Stimulated activated CD4-positive, alpha-beta T cell treated with anti-CD3 and anti-CD28 coated beads, Interleukin-15, amount 100 ng/mL, for 1 hour (primary cell): ENCODE measurements around the gene GHRH.

Source experiments
- DNase-seq, 2 donors: peaks; one replicate each; pipeline ENCODE4 v3.0.0-alpha.2; 2020; ENCODE audit warnings: low read depth in 1 of 2, low spot score in 1 of 2

Gene GHRH

DNA sequence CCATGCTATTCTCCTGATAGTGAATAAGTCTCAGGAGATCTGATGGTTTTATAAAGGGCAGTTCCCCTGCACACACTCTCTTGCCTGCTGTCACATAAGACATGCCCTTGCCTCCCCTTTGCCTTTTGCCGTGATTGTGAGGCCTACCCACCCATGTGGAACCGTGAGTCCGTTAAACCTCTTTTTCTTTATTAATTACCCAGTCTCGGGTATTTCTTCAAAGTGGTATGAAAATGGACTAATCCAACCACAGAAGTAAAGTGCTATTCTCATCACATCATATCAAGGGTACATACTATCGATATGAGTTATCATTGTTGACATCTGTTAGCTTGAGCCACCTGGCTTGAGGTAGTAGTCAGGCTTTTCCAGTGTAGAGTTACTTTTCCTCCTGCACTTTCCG is 30.1 kb upstream of the GHRH start:
- DNase-seq: no peak

- no peak for DNase-seq
These were observed 28.7 kb upstream of the GHRH start for GRCh38 chr20:37290158-37290810.

GRCh38 chr20:37288091-37288490 is 26.5 kb upstream of the GHRH start:
- DNase-seq: no peak

GRCh38 chr20:37285664-37286374 is 24.2 kb upstream of the GHRH start:
- DNase-seq: no peak

GRCh38 chr20:37284691-37285161 is 23.1 kb upstream of the GHRH start:
- DNase-seq: no peak

DNA sequence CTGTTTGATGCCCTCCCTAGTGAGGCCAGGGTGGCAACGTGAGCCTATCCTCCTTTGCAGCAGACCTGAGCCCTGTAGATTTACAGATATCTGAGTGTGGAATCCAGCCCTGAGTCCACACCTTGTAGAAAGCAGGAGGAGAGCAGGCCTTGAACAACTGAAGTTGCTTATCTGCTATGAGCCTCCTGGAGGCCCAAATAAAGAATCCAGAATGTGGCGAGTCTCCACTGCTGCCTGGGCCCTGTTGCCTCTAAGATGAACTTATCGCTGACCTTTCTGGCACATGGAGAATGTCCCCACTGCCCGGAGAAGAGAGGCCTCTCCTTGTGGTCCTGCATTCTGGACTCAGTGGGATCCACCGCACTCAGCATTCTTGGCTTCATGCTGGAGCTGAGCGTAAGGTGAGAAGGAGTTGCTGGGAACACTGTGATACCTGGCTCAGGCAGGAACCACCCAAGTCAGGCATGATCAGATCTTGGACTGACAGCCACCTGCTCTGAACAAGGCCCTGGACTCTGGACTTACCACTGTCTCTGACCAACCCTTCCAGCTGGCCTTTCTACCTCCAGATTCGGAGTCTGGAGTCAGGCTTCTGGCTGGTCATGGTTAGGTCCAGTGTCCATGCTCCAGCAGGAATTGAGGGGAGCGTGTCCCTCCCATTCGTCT is 22.0 kb upstream of the GHRH start:
- no peak for DNase-seq

DNA sequence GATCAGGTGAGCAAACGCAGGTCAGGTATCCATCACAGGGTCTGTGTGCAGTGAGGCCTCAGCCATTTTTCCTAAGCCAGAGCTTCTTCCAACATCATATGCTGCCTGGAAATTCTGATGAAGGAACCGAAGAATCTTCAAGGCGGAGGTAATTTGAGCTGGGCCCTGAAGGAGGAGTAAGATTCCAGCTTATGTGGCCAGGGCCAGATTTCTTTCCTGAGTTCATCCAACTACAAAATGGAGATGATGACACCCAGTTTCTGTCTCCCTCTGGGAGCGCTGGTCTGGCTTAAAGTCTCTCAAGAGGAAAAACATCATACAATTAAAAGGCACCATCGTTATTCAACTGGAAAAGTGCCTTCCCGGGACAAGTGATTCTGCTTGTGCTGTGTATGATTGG is 20.9 kb upstream of the GHRH start:
- no peak for DNase-seq

- DNase-seq: no peak
These were observed 18.8 kb upstream of the GHRH start for GRCh38 chr20:37280403-37280802.

DNA sequence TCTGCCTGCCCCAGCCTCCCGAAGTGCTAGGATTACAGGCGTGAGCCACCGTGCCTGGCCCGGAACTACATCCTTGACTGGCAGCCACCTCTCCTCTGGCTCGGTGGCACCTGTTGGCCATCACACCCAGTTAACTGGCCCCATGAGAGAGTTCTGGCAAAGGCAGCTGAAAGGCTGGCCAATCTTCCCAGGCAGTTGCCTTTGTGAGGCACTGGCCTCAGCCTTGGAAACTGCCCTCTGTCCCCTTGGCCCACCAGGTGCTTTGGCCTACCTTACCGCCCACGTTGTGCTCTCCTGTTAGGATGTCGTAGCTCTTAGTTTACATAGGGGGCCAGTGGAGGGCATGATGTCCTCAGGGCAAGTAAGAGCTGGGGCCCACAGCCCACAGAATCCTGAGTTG is 18.2 kb upstream of the GHRH start:
- DNase-seq: no peak

GRCh38 chr20:37278966-37279590 is 17.5 kb upstream of the GHRH start:
- DNase-seq: no peak

GRCh38 chr20:37277253-37277593 is 15.6 kb upstream of the GHRH start:
- no peak for DNase-seq

DNA sequence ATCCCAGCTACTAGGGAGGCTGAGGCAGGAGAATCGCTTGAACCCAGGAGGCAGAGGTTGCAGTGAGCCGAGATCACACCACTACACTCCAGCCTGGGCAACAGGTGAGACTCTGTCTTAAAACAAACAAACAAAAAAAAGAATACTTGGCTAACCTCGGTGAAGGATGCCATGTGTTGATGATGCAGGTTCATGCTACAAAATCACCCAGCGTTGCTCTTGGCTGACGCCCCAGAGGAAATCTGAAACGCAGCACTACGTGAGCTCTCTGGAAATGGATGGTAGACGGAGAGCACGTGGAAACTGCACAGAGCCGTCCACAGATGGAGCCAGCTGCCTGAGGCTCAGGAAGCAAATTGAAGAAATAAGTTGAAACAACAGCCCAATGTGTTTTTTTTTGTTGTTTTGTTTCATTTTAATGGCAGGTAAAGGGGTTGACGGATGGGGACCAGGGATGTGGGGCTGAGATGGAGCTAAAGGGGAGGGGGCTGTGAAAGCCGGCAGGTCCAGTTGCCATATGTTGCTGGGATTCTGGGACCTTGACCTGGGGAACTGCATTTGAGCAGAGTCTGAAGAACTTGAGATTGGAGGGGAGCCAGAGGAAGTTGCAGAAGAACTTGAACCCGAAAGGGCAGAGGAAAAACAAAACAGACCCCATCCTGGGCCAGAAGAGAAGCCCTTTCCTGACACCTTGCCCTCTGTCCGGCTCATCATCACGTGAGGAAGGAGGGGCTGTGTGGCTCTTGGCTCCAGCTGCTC is 15.1 kb upstream of the GHRH start:
- no peak for DNase-seq

DNA sequence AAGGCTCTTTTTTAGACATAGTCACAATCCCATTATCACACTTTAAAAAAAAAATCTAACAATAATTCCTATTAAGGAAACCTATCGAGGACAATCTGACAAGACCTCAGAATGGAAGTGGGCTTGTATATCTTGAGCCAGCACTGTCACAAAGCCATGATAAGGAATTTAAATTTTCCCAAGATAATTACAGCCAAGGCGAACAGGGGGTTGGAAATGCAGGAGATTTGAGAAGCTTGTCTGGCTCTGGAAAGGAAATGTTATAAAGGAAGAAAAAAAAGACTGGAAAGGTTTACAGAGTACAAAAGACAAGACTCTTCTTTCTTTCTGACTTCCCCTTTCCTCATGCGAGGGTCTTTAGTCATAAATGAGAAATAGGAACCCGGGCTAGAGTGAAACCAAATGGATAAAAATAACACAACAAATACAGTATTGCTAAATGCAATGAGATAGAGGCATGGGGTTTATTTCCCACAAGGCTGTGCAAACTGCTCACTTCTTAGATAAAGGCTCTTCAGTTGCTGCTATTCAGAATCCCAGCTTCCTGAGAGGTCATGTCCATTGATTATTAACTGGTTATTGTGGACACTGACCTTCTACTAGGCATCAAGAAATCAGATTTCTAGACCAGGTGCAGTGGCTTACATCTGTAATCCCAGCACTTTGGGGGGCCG is 13.4 kb upstream of the GHRH start:
- DNase-seq: no peak

DNA sequence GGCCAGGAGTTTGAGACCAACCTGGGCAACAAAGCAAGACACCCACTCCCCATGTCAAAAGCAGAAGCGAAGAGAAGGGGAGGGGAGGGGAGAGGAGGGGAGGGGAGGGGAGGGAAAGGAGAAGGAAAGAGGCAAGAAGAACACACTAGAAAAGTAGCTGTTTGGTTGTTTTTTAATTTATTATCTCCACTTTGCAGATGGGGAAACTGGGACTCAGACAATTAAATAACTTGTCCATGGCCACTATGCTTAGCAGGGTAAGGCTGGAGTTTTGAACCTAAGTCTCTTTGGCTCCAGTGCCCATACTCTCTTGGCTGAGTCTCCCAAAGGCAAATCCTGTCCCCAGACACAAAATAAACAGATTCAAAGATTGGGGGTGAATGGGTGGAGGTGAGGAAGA is 12.4 kb upstream of the GHRH start:
- DNase-seq: no peak

DNA sequence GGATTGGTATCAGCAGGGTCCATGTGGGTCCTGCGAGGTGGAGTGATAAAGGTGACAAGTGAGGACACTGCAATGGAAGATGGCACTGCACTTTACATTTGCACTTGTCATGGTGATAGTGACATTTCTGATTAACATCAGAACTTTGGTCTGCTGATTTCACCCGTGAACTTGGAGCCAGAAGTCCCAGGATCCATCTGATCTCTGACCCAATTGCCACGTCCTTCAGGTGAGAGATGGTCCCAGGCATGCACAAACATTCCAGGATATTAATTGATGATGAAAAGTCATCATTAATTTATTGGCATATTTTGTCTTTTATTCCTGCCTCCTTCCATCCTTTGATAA is 9.8 kb upstream of the GHRH start:
- no peak for DNase-seq

- no peak for DNase-seq
These were observed 9.2 kb upstream of the GHRH start for GRCh38 chr20:37270576-37271420.

DNA sequence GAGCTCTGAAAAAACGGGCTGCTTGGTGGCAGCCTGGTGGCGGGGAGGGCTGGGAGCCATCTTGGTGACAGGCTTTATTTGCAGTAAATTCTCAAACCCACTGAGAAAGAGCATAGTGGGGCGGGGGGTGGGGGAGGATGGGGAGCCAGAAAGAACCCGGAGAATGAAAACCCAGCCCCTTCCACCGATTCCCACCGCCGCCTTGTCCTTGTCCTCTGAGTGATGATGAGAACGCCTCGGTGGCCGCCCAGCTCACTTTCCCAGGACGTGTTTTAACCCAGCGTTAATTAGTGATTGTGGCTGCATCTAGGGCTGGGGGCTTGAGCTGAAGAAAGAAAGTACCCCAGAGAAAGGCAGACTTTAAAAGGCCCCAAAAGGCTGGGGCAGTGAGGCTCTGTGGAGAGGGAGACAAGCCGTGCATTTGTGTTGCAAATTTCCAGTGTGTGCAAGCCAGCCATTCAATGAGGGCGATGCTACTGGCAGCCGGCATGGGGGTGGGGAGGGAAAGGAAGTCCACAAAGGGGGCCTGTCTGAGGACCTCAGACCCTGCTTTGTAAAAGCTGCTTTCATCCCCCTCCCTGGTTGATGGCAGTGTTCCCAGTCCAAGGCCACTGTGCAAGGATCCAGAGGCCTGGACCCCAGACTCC is 6.2 kb upstream of the GHRH start:
- DNase-seq: no peak

GRCh38 chr20:37266940-37267666 is 5.5 kb upstream of the GHRH start:
- DNase-seq: no peak

DNA sequence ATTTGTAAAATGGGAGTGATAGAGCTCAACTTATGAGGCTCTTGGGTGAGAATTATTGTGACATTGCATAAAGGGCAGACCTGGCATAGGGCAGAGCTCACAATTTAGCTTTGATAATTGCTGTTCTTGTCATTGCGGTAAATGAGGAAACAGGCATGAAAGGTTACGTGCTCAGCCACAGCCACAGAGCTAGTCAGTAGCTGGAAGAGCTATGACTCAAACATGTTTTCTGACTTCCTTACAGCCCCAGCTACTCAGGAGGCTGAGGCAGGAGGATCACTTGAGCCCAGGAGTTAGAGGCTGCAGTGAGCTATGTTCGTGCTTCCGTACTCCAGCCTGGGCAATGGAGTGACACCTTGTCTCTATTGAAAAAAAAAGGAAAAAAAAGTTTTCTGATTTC is 3.5 kb upstream of the GHRH start:
- DNase-seq: no peak
